Neuronal stem cell (in vitro differentiated cells): Measurements from ENCODE around the gene MYG1.
A peak's percentile ranks its signal among the peaks of the same experiment; 100 is the strongest.

Source experiments
- DNase-seq: peaks from one replicate; pipeline ENCODE4 v3.0.0-alpha.2; 2013; ENCODE audit warnings: low spot score
- H2AFZ ChIP-seq: one replicate; pipeline ENCODE4 v1.6.1; 2013; ENCODE audit warnings: mild to moderate bottlenecking, low read length, inconsistent platforms
- H2AK5ac ChIP-seq: 2 replicates; pipeline ENCODE4 v1.6.1; 2013; ENCODE audit warnings: low read depth, mild to moderate bottlenecking, inconsistent platforms, low read length, moderate library complexity, mixed read lengths
- H2BK120ac ChIP-seq: 2 replicates; pipeline ENCODE4 v1.6.1; 2013; ENCODE audit warnings: low read depth, mild to moderate bottlenecking, inconsistent platforms, low read length, moderate library complexity, mixed read lengths
- H2BK12ac ChIP-seq: one replicate; pipeline ENCODE4 v1.6.1; 2013; ENCODE audit warnings: low read length, inconsistent platforms
- H2BK15ac ChIP-seq: 2 replicates; pipeline ENCODE4 v1.6.1; 2013; ENCODE audit warnings: mild to moderate bottlenecking, low read length, inconsistent platforms, mixed read lengths
- H2BK5ac ChIP-seq: one replicate; pipeline ENCODE4 v1.6.1; 2013; ENCODE audit warnings: inconsistent platforms, mild to moderate bottlenecking, low read length, moderate library complexity
- H3K14ac ChIP-seq: one replicate; pipeline ENCODE4 v1.6.1; 2013; ENCODE audit warnings: low read length, inconsistent platforms
- H3K18ac ChIP-seq: 2 replicates; pipeline ENCODE4 v1.6.1; 2013; ENCODE audit warnings: low read length, inconsistent platforms
- H3K23ac ChIP-seq: 2 replicates; pipeline ENCODE4 v1.6.1; 2013; ENCODE audit warnings: low read depth, mild to moderate bottlenecking, mixed read lengths, low read length, inconsistent platforms; ENCODE audit not compliant: poor library complexity
- H3K27ac ChIP-seq: replicated peaks from 3 replicates; pipeline ENCODE4 v1.5.1; 2013; ENCODE audit warnings: low read length, inconsistent platforms
- H3K27me3 ChIP-seq, 3 experiments: 2 replicates each; pipeline ENCODE4 v1.6.1; 2013; ENCODE audit warnings: low read length in 3 of 3, mild to moderate bottlenecking in 2 of 3, inconsistent platforms in 1 of 3, low read depth in 1 of 3, mixed read lengths in 1 of 3, moderate library complexity in 1 of 3; ENCODE audit not compliant: control insufficient read depth in 3 of 3, insufficient read depth in 3 of 3
- H3K36me3 ChIP-seq, 2 donors: replicated peaks in 1 of 2; 2 replicates each; pipeline ENCODE4 v1.6.1; 2013; ENCODE audit warnings: low read length in 2 of 2; ENCODE audit not compliant: control insufficient read depth in 2 of 2, insufficient read depth in 2 of 2
- H3K4ac ChIP-seq: 2 replicates; pipeline ENCODE4 v1.6.1; 2013; ENCODE audit warnings: inconsistent platforms, mild to moderate bottlenecking, low read length, moderate library complexity
- H3K4me1 ChIP-seq, 2 donors: 1 replicate in 1 of 2; 2 replicates in 1 of 2; pipeline ENCODE4 v1.6.1; 2013; ENCODE audit warnings: low read length in 2 of 2, low read depth in 1 of 2; ENCODE audit not compliant: control insufficient read depth in 2 of 2, insufficient read depth in 1 of 2
- H3K4me2 ChIP-seq: one replicate; pipeline ENCODE4 v1.6.1; 2013; ENCODE audit warnings: mild to moderate bottlenecking, low read length, inconsistent platforms; ENCODE audit not compliant: insufficient read depth, poor library complexity, severe bottlenecking
- H3K4me3 ChIP-seq, 2 donors: 2 replicates each; pipeline ENCODE4 v1.5.1; 2013; ENCODE audit warnings: low read length in 2 of 2, mild to moderate bottlenecking in 2 of 2, inconsistent platforms in 1 of 2, moderate library complexity in 1 of 2
- H3K79me1 ChIP-seq: one replicate; pipeline ENCODE4 v1.6.1; 2013; ENCODE audit warnings: low read depth, mild to moderate bottlenecking, inconsistent platforms, low read length, moderate library complexity
- H3K9ac ChIP-seq: one replicate; pipeline ENCODE4 v1.6.1; 2013; ENCODE audit warnings: mild to moderate bottlenecking, low read depth, low read length, inconsistent platforms; ENCODE audit not compliant: poor library complexity
- H3K9me3 ChIP-seq, 2 donors: replicated peaks in 1 of 2; 2 replicates each; pipeline versions ENCODE3 to v1.6.1; 2013; ENCODE audit warnings: low read length in 2 of 2, mild to moderate bottlenecking in 2 of 2, inconsistent platforms in 1 of 2, low read depth in 1 of 2, mixed read lengths in 1 of 2, moderate library complexity in 1 of 2; ENCODE audit not compliant: control insufficient read depth in 2 of 2, insufficient read depth in 1 of 2
- H4K8ac ChIP-seq: one replicate; pipeline ENCODE4 v1.6.1; 2013; ENCODE audit warnings: low read depth, mild to moderate bottlenecking, inconsistent platforms, low read length, moderate library complexity
- H4K91ac ChIP-seq: one replicate; pipeline ENCODE4 v1.6.1; 2013; ENCODE audit warnings: low read length, low read depth, mild to moderate bottlenecking, inconsistent platforms; ENCODE audit not compliant: poor library complexity
- WGBS, 2 donors: extraction: QIAGEN DNeasy Blood & Tissue Kit; methylation state at CpG; one replicate each; pipeline ENCODE4 v1.1.7; 2013; ENCODE audit warnings: missing lambda C conversion rate in 2 of 2, mixed read lengths in 1 of 2; ENCODE audit not compliant: insufficient read length in 2 of 2, insufficient replicate concordance in 1 of 2; ENCODE audit errors: extremely low coverage in 2 of 2; 5-methylcytosine and 5-hydroxymethylcytosine counted together

Gene MYG1

DNA sequence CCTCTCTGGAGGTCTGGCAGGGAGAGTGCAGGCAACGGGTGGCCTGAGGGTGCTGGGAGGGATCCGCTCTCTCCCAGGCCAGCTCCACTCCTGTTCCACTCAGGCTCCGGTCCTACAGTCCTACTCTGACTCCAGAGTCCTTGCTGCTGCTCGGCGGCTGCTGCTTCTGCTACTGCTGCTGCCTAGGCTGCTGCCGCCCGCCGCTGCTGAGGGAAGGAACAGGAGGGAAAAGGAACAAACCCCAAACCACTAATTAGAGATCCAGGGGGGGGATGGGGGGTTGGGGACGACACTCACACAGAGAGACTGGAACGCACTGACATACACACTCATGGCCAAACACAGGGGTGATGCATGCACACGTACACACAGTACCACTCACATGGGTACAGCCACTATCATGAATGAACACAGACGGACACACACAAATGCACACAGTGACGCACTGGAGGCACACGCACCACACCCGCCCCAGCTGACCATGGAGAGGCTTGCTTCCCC is 36.7 kb downstream of the MYG1 start, which contains the start of gene SP7:
Gene SP7, minus strand, starts transcription at position 174 of the 501 bp plus-strand sequence. CDS start 708 bp downstream, outside the sequence.
- Histone ChIP-seq H3K79me1 (no peaks in the 10 kb centered on the region), H3K4me2 (peak within 1 kb of the TSS; percentile 4), H2AK5ac (peak within 1 kb of the TSS; percentile 86), H3K27ac (no peak within 1 kb of the TSS), H4K91ac (peak within 1 kb of the TSS; percentile 82), H3K36me3 (no peaks in the 10 kb centered on the region), H2BK12ac (peak within 1 kb of the TSS; percentile 92), H3K23ac (no peak within 1 kb of the TSS), H3K9me3 (no peaks in the 10 kb centered on the region), H3K27me3 (peaks cover 0 to 88% (median 0%) of the 10 kb centered on the region in 3 experiments), H3K4me3 (peak within 1 kb of the TSS in 1 of 2 donors; percentile 9), H4K8ac (no peak within 1 kb of the TSS), H2BK120ac (peak within 1 kb of the TSS; percentile 93), H2BK5ac (peak within 1 kb of the TSS; percentile 78), H3K14ac (peak within 1 kb of the TSS; percentile 65), H2BK15ac (peak within 1 kb of the TSS; percentile 95), H3K18ac (peak within 1 kb of the TSS; percentile 77), H3K4me1 (peaks cover 5 to 34% of the 10 kb centered on the region in 2 donors), H3K4ac (peak within 1 kb of the TSS; percentile 80), H2AFZ (peak within 1 kb of the TSS; percentile 56), H3K9ac (peak within 1 kb of the TSS; percentile 75)
- WGBS, 2 donors: no CpG with 5 or more reads among the region's 15 CpGs
- DNase-seq: no peak

DNA sequence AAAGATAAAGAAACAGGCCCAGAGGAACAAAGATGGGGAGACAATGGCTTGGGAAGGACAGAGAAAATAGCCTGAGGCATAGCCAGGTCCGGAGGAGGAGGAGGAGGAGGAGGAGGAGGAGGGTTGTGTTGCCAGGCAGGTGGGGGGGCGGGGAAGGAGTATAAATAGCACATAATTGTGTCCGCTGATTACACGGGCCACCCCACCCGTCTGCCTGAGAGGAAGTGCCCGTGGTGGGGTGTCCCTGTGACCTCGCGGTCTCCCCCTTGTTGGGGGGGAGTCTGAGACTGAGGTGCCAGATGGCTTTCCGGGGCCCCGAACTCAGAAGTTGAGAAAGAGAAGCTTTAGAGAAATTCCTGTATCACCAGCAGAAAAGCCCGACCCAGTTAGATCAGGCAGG is 38.5 kb downstream of the MYG1 start:
- no peak overlapping the region for H3K27ac ChIP-seq
- no peak overlapping the region for H3K4ac ChIP-seq
- H3K18ac ChIP-seq: peak overlapping the region; percentile 65
- H4K91ac ChIP-seq: no peak overlapping the region
- peaks cover 5 to 34% of the 10 kb centered on the region in 2 donors for H3K4me1 ChIP-seq
- H3K79me1 ChIP-seq: no peaks in the 10 kb centered on the region
- no peak overlapping the region for H2BK12ac ChIP-seq
- DNase-seq: no peak
- no peak overlapping the region for H2BK120ac ChIP-seq
- H3K4me2 ChIP-seq: no peak overlapping the region
- no peaks in the 10 kb centered on the region for H3K36me3 ChIP-seq
- no peak overlapping the region for H3K9ac ChIP-seq
- H3K27me3 ChIP-seq: peaks cover 0 to 85% (median 0%) of the 10 kb centered on the region in 3 experiments
- H4K8ac ChIP-seq: no peak overlapping the region
- no peak overlapping the region for H3K14ac ChIP-seq
- H2BK15ac ChIP-seq: no peak overlapping the region
- H3K23ac ChIP-seq: no peak overlapping the region
- no peak overlapping the region for H2BK5ac ChIP-seq
- no peaks in the 10 kb centered on the region for H3K9me3 ChIP-seq
- H2AK5ac ChIP-seq: no peak overlapping the region
- H3K4me3 ChIP-seq: no peak overlapping the region
- no peak overlapping the region for H2AFZ ChIP-seq
- WGBS, 2 donors: no CpG with 5 or more reads among the region's 11 CpGs

DNA sequence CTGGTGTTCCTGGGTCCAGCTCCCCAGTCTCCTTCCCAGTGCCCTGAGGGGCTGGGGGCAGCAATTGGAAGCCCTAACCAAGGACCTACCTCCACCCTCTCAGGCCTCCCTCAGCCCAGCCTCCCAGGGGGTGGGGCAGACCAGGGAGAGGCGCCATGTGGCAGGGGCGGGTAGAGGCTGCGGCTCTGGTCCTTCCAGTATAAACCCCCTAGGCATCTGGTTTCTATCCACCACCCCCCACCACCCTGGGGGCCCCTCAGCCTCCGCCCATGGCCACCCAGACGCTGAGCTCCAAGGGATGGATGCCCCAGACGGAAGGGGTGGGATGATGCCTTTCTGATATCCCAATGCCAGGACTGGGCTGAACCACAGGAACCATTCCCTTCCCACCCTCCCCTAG is 39.4 kb downstream of the MYG1 start:
- WGBS, 2 donors: no CpG with 5 or more reads among the region's 6 CpGs
- H4K8ac ChIP-seq: no peak overlapping the region
- peaks cover 5 to 34% of the 10 kb centered on the region in 2 donors for H3K4me1 ChIP-seq
- no peak overlapping the region for H3K9ac ChIP-seq
- H3K4me2 ChIP-seq: no peak overlapping the region
- H3K14ac ChIP-seq: no peak overlapping the region
- DNase-seq: no peak
- peak overlapping the region; percentile 70 for H2AK5ac ChIP-seq
- no peak overlapping the region for H3K23ac ChIP-seq
- peak overlapping the region; percentile 35 for H3K18ac ChIP-seq
- H3K36me3 ChIP-seq: no peaks in the 10 kb centered on the region
- H3K9me3 ChIP-seq: no peaks in the 10 kb centered on the region
- H3K4ac ChIP-seq: no peak overlapping the region
- H3K27me3 ChIP-seq: peaks cover 0 to 85% (median 0%) of the 10 kb centered on the region in 3 experiments
- no peak overlapping the region for H3K27ac ChIP-seq
- H2BK120ac ChIP-seq: peak overlapping the region; percentile 33
- peak overlapping the region; percentile 62 for H2BK15ac ChIP-seq
- H3K79me1 ChIP-seq: no peaks in the 10 kb centered on the region
- H2AFZ ChIP-seq: no peak overlapping the region
- H2BK5ac ChIP-seq: peak overlapping the region; percentile 42
- no peak overlapping the region for H4K91ac ChIP-seq
- no peak overlapping the region for H3K4me3 ChIP-seq
- no peak overlapping the region for H2BK12ac ChIP-seq

DNA sequence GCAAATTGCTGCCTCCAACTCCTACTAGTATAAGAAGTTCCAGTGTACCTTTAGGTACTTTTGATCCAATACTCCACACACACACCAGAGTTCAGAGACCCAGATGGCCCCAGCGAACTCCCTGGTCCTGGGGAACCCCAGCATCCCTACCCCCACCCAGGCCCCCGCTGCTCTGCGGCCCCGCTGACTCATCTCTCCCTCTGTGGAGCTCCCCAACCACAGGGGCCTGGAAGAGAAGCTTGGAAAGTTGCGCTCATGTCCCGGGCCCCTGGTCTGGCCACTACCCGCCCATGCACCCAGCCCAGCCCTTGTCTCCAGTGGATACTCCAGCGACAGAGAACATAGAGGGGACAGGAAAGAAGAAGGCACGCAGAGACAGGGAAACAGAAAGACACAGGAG is 40.9 kb downstream of the MYG1 start:
- H3K27me3 ChIP-seq: peaks cover 0 to 80% (median 4%) of the 10 kb centered on the region in 3 experiments
- H2BK120ac ChIP-seq: no peak overlapping the region
- no peak overlapping the region for H3K18ac ChIP-seq
- no peak overlapping the region for H3K27ac ChIP-seq
- H2AFZ ChIP-seq: no peak overlapping the region
- H3K9me3 ChIP-seq: no peaks in the 10 kb centered on the region
- no peaks in the 10 kb centered on the region for H3K79me1 ChIP-seq
- no peak overlapping the region for H3K4me3 ChIP-seq
- no peak for DNase-seq
- H2AK5ac ChIP-seq: no peak overlapping the region
- H3K4me2 ChIP-seq: no peak overlapping the region
- no peak overlapping the region for H4K8ac ChIP-seq
- no CpG with 5 or more reads among the region's 9 CpGs for WGBS, 2 donors
- no peak overlapping the region for H4K91ac ChIP-seq
- no peak overlapping the region for H2BK12ac ChIP-seq
- peak overlapping the region; percentile 85 for H2BK5ac ChIP-seq
- peaks cover 2 to 30% of the 10 kb centered on the region in 2 donors for H3K4me1 ChIP-seq
- H2BK15ac ChIP-seq: peak overlapping the region; percentile 79
- H3K36me3 ChIP-seq: no peaks in the 10 kb centered on the region
- no peak overlapping the region for H3K4ac ChIP-seq
- no peak overlapping the region for H3K23ac ChIP-seq
- no peak overlapping the region for H3K9ac ChIP-seq
- H3K14ac ChIP-seq: no peak overlapping the region
